Activated naive CD4-positive, alpha-beta T cell treated with anti-CD3 and anti-CD28 coated beads, Interleukin-2, amount 10 ng/mL, durations not matched to agents 7 days and 5 days (primary cell): ENCODE results near the gene SOCS7.

Source experiments
- CTCF ChIA-PET: fragments of 350-600 bp; sonication (Branson Sonifier 250); formaldehyde crosslinking; loops from one replicate; lab custom pipeline; 2021; ENCODE audit warnings: antibody characterized with exemption; lab: Charles Lee
- DNase-seq: peaks from one replicate; pipeline ENCODE4 v3.0.0-alpha.2; 2020
- H3K27ac Mint-ChIP-seq: one replicate; pipeline ENCODE4 v1.8.0; 2021; ENCODE audit warnings: mild to moderate bottlenecking, moderate library complexity, mixed read lengths
- H3K27me3 Mint-ChIP-seq: one replicate; pipeline ENCODE4 v1.8.0; 2021; ENCODE audit warnings: mild to moderate bottlenecking, mixed read lengths
- H3K36me3 Mint-ChIP-seq: one replicate; pipeline ENCODE4 v1.8.0; 2021; ENCODE audit warnings: mixed read lengths
- H3K4me1 Mint-ChIP-seq: one replicate; pipeline ENCODE4 v1.8.0; 2021; ENCODE audit warnings: mixed read lengths
- H3K4me3 Mint-ChIP-seq: one replicate; pipeline ENCODE4 v1.8.0; 2021; ENCODE audit warnings: mild to moderate bottlenecking, moderate library complexity, mixed read lengths
- H3K9me3 Mint-ChIP-seq: one replicate; pipeline ENCODE4 v1.8.0; 2021; ENCODE audit warnings: mixed read lengths

The SOCS7 gene

GRCh38 chr17:38351412-38352222 is at the start of gene SOCS7:
Gene SOCS7, plus strand, starts transcription at chr17:38351844. Its CDS starts 209 bp downstream, at chr17:38352053.
- H3K9me3 Mint-ChIP-seq = no peaks in the 10 kb centered on the region
- peaks cover 3% of the 10 kb centered on the region for H3K36me3 Mint-ChIP-seq
- H3K4me3 Mint-ChIP-seq = peak within 1 kb of the TSS; percentile 92
- H3K27ac Mint-ChIP-seq = peak within 1 kb of the TSS; percentile 90
- peak; percentile 95 for DNase-seq
- peaks cover 44% of the 10 kb centered on the region for H3K4me1 Mint-ChIP-seq
- peaks cover 3% of the 10 kb centered on the region for H3K27me3 Mint-ChIP-seq
- CTCF ChIA-PET = interaction anchor here (7.0 kb wide), 1 partner anchor 62 kb away, joined by 168 read pairs; no protein-coding TSS in a partner anchor

DNA sequence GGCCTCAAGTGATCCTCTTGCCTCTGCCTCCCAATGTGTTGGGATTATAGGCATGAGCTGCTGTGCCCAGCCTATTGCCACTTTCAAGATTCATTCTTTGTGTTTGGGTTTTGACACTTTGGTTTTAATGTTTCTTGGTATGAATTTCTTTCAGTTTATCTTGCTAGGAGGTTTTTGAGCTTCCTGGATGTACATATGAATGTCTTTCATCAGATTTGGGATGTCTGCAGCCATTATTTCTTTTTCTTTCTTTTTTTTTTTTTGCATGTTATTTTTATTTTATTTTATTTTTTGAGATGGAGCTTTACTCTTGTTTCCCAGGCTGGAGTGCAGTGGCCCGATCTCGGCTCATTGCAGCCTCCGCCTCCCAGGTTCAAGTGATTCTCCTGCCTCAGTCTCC is 36.1 kb upstream of the SOCS7 start:
- CTCF ChIA-PET = interaction anchor here (0.7 to 2.5 kb wide), 2 partner anchors 18 to 55 kb away, joined by 3 to 9 read pairs; no protein-coding TSS in a partner anchor
- Mint-ChIP-seq H3K4me1 (no peaks in the 10 kb centered on the region), H3K4me3 (no peak overlapping the region), H3K27ac (no peak overlapping the region), H3K27me3 (no peaks in the 10 kb centered on the region), H3K36me3 (peaks cover 14% of the 10 kb centered on the region), H3K9me3 (no peaks in the 10 kb centered on the region)
- DNase-seq = no peak

DNA sequence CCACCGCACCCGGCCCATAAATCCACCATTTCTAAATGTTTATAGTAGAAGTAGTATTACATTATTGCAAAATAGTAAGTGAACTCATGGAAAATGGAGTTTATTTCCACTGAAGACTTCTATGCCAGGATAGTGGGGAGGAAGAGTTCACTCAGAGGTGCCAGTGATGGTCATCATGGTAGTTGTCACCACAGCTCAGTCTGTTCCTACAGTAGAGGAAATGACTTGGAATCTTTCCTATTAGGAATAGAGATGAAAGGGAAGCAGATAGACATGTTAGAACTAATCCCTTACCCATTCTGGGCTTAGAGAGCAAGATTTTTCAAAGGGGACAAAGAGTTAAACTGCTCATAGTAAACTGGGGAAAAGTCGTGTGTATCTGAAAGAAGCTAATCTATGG is 34.6 kb upstream of the SOCS7 start:
- no peak for DNase-seq
- CTCF ChIA-PET = interaction anchor here (1.2 to 2.5 kb wide), 3 partner anchors 12 to 33 kb away, joined by 3 to 9 read pairs (median 7); no protein-coding TSS in a partner anchor
- peaks cover 20% of the 10 kb centered on the region for H3K36me3 Mint-ChIP-seq
- H3K4me1 Mint-ChIP-seq = no peaks in the 10 kb centered on the region
- H3K27ac Mint-ChIP-seq = peak overlapping the region; percentile 29
- no peak overlapping the region for H3K4me3 Mint-ChIP-seq
- no peaks in the 10 kb centered on the region for H3K27me3 Mint-ChIP-seq
- no peaks in the 10 kb centered on the region for H3K9me3 Mint-ChIP-seq

DNA sequence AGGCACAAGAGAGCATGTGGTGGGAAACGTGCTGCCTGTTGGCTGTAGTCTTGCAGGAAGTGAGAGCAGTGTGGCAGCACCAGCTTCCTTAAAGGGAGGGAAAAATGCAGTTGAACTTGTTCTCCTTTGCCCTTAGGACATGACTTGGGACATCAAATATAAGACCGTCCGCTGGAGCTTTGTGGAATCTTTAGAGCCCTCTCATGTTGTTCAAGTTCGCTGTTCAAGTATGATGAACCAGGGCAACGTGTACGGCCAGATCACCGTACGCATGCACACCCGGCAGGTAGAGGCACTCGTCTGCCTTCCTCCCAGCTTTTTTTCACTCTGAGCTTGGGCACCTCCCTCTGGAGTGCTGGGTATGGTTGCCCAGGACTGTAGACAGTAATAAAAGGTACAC is 31.2 kb upstream of the SOCS7 start:
- no peaks in the 10 kb centered on the region for H3K9me3 Mint-ChIP-seq
- H3K27ac Mint-ChIP-seq = no peak overlapping the region
- H3K27me3 Mint-ChIP-seq = no peaks in the 10 kb centered on the region
- no peak for DNase-seq
- peaks cover 29% of the 10 kb centered on the region for H3K36me3 Mint-ChIP-seq
- CTCF ChIA-PET = interaction anchor here (1.0 to 3.3 kb wide), 2 partner anchors 12 to 15 kb away, joined by 3 to 31 read pairs; no protein-coding TSS in a partner anchor
- no peaks in the 10 kb centered on the region for H3K4me1 Mint-ChIP-seq
- no peak overlapping the region for H3K4me3 Mint-ChIP-seq

DNA sequence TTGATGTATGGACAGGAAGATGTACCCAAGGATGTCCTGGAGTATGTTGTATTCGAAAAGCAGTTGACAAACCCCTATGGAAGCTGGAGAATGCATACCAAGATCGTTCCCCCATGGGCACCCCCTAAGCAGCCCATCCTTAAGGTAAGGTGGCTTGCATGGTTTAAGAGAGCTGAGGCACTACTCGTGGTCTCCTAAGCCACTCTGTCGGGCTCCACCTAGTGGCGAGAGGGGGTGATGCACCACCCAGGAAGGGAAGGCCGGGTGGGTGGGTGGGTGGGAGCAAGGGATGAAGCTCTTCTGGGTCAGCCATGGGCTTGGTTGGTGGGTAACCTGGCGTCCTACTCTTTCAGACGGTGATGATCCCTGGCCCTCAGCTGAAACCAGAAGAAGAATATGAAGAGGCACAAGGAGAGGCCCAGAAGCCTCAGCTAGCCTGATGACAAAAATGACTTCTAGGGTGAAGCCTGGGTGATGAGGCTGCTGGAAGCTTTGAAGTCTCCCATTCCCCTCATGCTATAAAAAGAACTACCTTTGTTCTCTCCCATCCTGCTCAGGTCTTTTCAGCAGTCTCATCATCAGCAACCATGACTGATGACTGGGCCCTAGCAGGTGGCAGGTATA is 29.4 kb upstream of the SOCS7 start:
- CTCF ChIA-PET = interaction anchor here (1.1 to 3.4 kb wide), 5 partner anchors 10 to 33 kb away, joined by 3 to 31 read pairs (median 3); no protein-coding TSS in a partner anchor
- H3K36me3 Mint-ChIP-seq = peaks cover 22% of the 10 kb centered on the region

GRCh38 chr17:38322897-38323296 is 28.7 kb upstream of the SOCS7 start:
- H3K4me1 Mint-ChIP-seq = peaks cover 7% of the 10 kb centered on the region
- CTCF ChIA-PET = interaction anchor here (1.1 to 3.4 kb wide), 5 partner anchors 9 to 32 kb away, joined by 3 to 31 read pairs (median 3); no protein-coding TSS in a partner anchor
- H3K27me3 Mint-ChIP-seq = no peaks in the 10 kb centered on the region
- no peak for DNase-seq
- no peak overlapping the region for H3K4me3 Mint-ChIP-seq
- peaks cover 22% of the 10 kb centered on the region for H3K36me3 Mint-ChIP-seq
- H3K9me3 Mint-ChIP-seq = no peaks in the 10 kb centered on the region
- no peak overlapping the region for H3K27ac Mint-ChIP-seq

More for the DNA sequence above, 29.4 kb upstream of the SOCS7 start:
- Mint-ChIP-seq H3K4me1 (peaks cover 6% of the 10 kb centered on the region), H3K27me3 (no peaks in the 10 kb centered on the region), H3K9me3 (no peaks in the 10 kb centered on the region), H3K4me3 (no peak overlapping the region), H3K27ac (no peak overlapping the region)
- DNase-seq = peak; percentile 81

- CTCF ChIA-PET = interaction anchor here (0.6 to 3.4 kb wide), 4 partner anchors 9 to 25 kb away, joined by 3 to 14 read pairs (median 4); no protein-coding TSS in a partner anchor
- no peaks in the 10 kb centered on the region for H3K9me3 Mint-ChIP-seq
- H3K4me3 Mint-ChIP-seq = no peak overlapping the region
- H3K4me1 Mint-ChIP-seq = peaks cover 7% of the 10 kb centered on the region
- H3K27me3 Mint-ChIP-seq = peaks cover 10% of the 10 kb centered on the region
- no peak overlapping the region for H3K27ac Mint-ChIP-seq
- no peak for DNase-seq
- peaks cover 18% of the 10 kb centered on the region for H3K36me3 Mint-ChIP-seq
Measured at GRCh38 chr17:38324141-38324697, 27.4 kb upstream of the SOCS7 start.

- Mint-ChIP-seq H3K4me3 (no peak overlapping the region), H3K27me3 (peaks cover 14% of the 10 kb centered on the region), H3K9me3 (no peaks in the 10 kb centered on the region), H3K4me1 (peaks cover 7% of the 10 kb centered on the region), H3K27ac (no peak overlapping the region), H3K36me3 (peaks cover 18% of the 10 kb centered on the region)
- DNase-seq = no peak
- CTCF ChIA-PET = interaction anchor here (0.6 to 3.4 kb wide), 4 partner anchors 8 to 488 kb away, joined by 3 to 14 read pairs (median 4); no protein-coding TSS in a partner anchor
Measured at GRCh38 chr17:38324772-38325171, 26.9 kb upstream of the SOCS7 start.

- Mint-ChIP-seq H3K4me3 (no peak overlapping the region), H3K27me3 (peaks cover 16% of the 10 kb centered on the region), H3K4me1 (peaks cover 7% of the 10 kb centered on the region), H3K27ac (no peak overlapping the region), H3K36me3 (peaks cover 18% of the 10 kb centered on the region), H3K9me3 (no peaks in the 10 kb centered on the region)
- DNase-seq = no peak
- CTCF ChIA-PET = interaction anchor here (0.6 to 1.9 kb wide), 5 partner anchors 8 to 533 kb away, joined by 3 to 8 read pairs (median 3); no protein-coding TSS in a partner anchor
Measured at GRCh38 chr17:38325221-38325851, 26.3 kb upstream of the SOCS7 start.

GRCh38 chr17:38326996-38327792 is 24.4 kb upstream of the SOCS7 start:
- Mint-ChIP-seq H3K4me3 (no peak overlapping the region), H3K4me1 (peaks cover 7% of the 10 kb centered on the region), H3K9me3 (no peaks in the 10 kb centered on the region), H3K27ac (peak overlapping the region; percentile 15), H3K36me3 (peaks cover 11% of the 10 kb centered on the region), H3K27me3 (peaks cover 18% of the 10 kb centered on the region)
- CTCF ChIA-PET = interaction anchor here (0.5 to 9.3 kb wide), 4 partner anchors 22 to 85 kb away, joined by 3 to 49 read pairs (median 6); no protein-coding TSS in a partner anchor
- no peak for DNase-seq

- Mint-ChIP-seq H3K27me3 (peaks cover 18% of the 10 kb centered on the region), H3K4me1 (peaks cover 7% of the 10 kb centered on the region), H3K36me3 (peaks cover 7% of the 10 kb centered on the region), H3K9me3 (no peaks in the 10 kb centered on the region), H3K4me3 (no peak overlapping the region), H3K27ac (no peak overlapping the region)
- CTCF ChIA-PET = interaction anchor here (1.6 to 9.3 kb wide), 3 partner anchors 11 to 85 kb away, joined by 3 to 49 read pairs (median 7); no protein-coding TSS in a partner anchor
- no peak for DNase-seq
Measured at GRCh38 chr17:38327936-38328335, 23.7 kb upstream of the SOCS7 start.

GRCh38 chr17:38328620-38329019 is 23.0 kb upstream of the SOCS7 start:
- DNase-seq = no peak
- Mint-ChIP-seq H3K36me3 (peaks cover 3% of the 10 kb centered on the region), H3K4me1 (peaks cover 7% of the 10 kb centered on the region), H3K27me3 (peaks cover 22% of the 10 kb centered on the region), H3K4me3 (no peak overlapping the region), H3K27ac (no peak overlapping the region), H3K9me3 (no peaks in the 10 kb centered on the region)
- CTCF ChIA-PET = interaction anchor here (1.6 to 9.3 kb wide), 3 partner anchors 12 to 84 kb away, joined by 3 to 49 read pairs (median 7); no protein-coding TSS in a partner anchor
